ENCODE measurements around the gene AHSG.

Gene AHSG, protein sequence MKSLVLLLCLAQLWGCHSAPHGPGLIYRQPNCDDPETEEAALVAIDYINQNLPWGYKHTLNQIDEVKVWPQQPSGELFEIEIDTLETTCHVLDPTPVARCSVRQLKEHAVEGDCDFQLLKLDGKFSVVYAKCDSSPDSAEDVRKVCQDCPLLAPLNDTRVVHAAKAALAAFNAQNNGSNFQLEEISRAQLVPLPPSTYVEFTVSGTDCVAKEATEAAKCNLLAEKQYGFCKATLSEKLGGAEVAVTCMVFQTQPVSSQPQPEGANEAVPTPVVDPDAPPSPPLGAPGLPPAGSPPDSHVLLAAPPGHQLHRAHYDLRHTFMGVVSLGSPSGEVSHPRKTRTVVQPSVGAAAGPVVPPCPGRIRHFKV

DNA sequence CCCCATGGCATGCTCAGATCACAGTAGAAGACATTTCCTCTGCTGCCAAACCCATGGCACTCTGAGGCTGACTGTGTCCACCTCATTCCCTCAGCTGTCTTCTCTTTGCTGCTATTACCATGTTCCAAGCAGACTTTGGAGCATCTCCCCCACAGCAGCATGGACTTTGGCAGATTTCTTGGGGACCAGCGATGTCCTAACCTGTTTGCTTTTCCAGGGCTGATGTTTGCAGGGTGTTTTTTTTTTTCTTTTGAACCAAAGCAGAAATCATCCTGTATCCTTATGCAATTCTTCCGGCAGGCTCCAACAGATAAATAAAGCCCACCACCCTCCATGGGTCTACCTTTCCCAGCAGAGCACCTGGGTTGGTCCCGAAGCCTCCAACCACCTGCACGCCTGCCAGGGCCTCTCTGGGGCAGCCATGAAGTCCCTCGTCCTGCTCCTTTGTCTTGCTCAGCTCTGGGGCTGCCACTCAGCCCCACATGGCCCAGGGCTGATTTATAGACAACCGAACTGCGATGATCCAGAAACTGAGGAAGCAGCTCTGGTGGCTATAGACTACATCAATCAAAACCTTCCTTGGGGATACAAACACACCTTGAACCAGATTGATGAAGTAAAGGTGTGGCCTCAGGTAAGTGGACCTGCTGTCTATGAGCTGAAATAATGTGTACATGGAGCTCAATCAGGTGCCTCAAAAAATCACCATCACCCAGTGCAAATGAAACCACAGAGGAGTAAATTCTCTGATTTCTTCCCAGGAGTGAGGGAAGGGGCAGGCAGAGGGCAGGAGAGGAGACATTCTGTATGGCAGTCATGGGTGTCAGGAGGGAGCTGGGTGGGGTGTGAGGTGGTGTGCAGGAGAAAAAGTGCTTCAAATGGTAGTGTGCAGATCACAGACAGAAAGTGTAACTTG, at the start of gene AHSG:
Gene AHSG (plus strand): TSS at position 340 of the 916 bp plus-strand sequence. CDS start 82 bp downstream, at position 422.
- Histone ChIP-seq H3K9me2 (replicated peaks; ENCODE audit: low read depth, low read length) (no peaks in the 10 kb centered on the region), H3K79me2 (ENCODE audit: insufficient read depth, low read length) (no peaks in the 10 kb centered on the region), H3K9ac (ENCODE audit: low read depth, low read length, poor library complexity, severe bottlenecking) (no peak within 1 kb of the TSS), H3K4me3 (ENCODE audit: low read length, poor library complexity, severe bottlenecking) (no peak within 1 kb of the TSS), H3K9me3 (ENCODE audit: insufficient read depth, low read depth, low read length) (no peaks in the 10 kb centered on the region), H2AFZ (ENCODE audit: low read length) (no peak within 1 kb of the TSS), H3K36me3 (ENCODE audit: insufficient read depth, low read length) (no peaks in the 10 kb centered on the region), H4K20me1 (ENCODE audit: insufficient read depth, low read length, poor library complexity, severe bottlenecking) (no peaks in the 10 kb centered on the region), H3K4me2 (ENCODE audit: low read depth, low read length, poor library complexity, severe bottlenecking) (no peak within 1 kb of the TSS), H3F3A (ENCODE audit: low read depth) (no peaks in the 10 kb centered on the region), H3K27me3 (ENCODE audit: insufficient read depth, low read length, poor library complexity, severe bottlenecking) (no peaks in the 10 kb centered on the region), H3K4me1 (ENCODE audit: insufficient read depth, low read length, poor library complexity, severe bottlenecking) (peaks cover 8% of the 10 kb centered on the region)
- no peak for TF ChIP-seq CTCF (conservative IDR thresholded peaks at IDR 0.05; ENCODE audit: low read length)
- no peak for TF ChIP-seq EZH2phosphoT487 (IDR thresholded peaks at IDR 0.05; ENCODE audit: borderline replicate concordance)

GRCh38 chr3:186564586-186564985, 48.3 kb upstream of the AHSG start:
- H3K4me3 ChIP-seq (ENCODE audit: low read length, poor library complexity, severe bottlenecking) = peak overlapping the region; percentile 18
- H3K9me2 ChIP-seq (replicated peaks; ENCODE audit: low read depth, low read length) = no peaks in the 10 kb centered on the region
- H3K36me3 ChIP-seq (ENCODE audit: insufficient read depth, low read length) = no peaks in the 10 kb centered on the region
- no peak overlapping the region for H2AFZ ChIP-seq (ENCODE audit: low read length)
- H3K9ac ChIP-seq (ENCODE audit: low read depth, low read length, poor library complexity, severe bottlenecking) = peak overlapping the region; percentile 36
- no peaks in the 10 kb centered on the region for H3K9me3 ChIP-seq (ENCODE audit: insufficient read depth, low read depth, low read length)
- H3K27me3 ChIP-seq (ENCODE audit: insufficient read depth, low read length, poor library complexity, severe bottlenecking) = no peaks in the 10 kb centered on the region
- peak overlapping the region; percentile 57 for H3K4me2 ChIP-seq (ENCODE audit: low read depth, low read length, poor library complexity, severe bottlenecking)
- TF ChIP-seq EZH2phosphoT487 (IDR thresholded peaks at IDR 0.05; ENCODE audit: borderline replicate concordance) = no peak
- TF ChIP-seq CTCF (conservative IDR thresholded peaks at IDR 0.05; ENCODE audit: low read length) = no peak
- H4K20me1 ChIP-seq (ENCODE audit: insufficient read depth, low read length, poor library complexity, severe bottlenecking) = no peaks in the 10 kb centered on the region
- H3F3A ChIP-seq (ENCODE audit: low read depth) = no peaks in the 10 kb centered on the region
- peaks cover 49% of the 10 kb centered on the region for H3K4me1 ChIP-seq (ENCODE audit: insufficient read depth, low read length, poor library complexity, severe bottlenecking)
- H3K79me2 ChIP-seq (ENCODE audit: insufficient read depth, low read length) = peaks cover 44% of the 10 kb centered on the region

DNA sequence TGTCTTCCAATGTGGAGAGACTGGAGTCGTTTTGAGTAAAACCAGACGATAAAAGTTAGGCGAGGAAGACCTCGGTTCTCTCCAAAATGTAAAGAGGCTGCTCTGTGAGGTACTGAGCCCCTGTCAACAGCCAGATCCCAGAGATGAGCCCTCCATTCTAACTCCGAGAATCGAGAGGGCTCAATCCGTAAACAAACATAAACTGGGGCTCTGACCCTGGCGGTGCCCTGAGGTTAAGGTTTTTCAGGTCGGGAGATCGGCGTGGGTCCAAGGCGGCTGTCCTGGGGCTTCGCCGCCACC, 46.1 kb upstream of the AHSG start:
- H3K36me3 ChIP-seq (ENCODE audit: insufficient read depth, low read length) = no peaks in the 10 kb centered on the region
- peaks cover 7% of the 10 kb centered on the region for H4K20me1 ChIP-seq (ENCODE audit: insufficient read depth, low read length, poor library complexity, severe bottlenecking)
- H3K9me2 ChIP-seq (replicated peaks; ENCODE audit: low read depth, low read length) = no peaks in the 10 kb centered on the region
- H2AFZ ChIP-seq (ENCODE audit: low read length) = peak overlapping the region; percentile 84
- H3K27me3 ChIP-seq (ENCODE audit: insufficient read depth, low read length, poor library complexity, severe bottlenecking) = no peaks in the 10 kb centered on the region
- peak overlapping the region; percentile 89 for H3K4me3 ChIP-seq (ENCODE audit: low read length, poor library complexity, severe bottlenecking)
- H3K9me3 ChIP-seq (ENCODE audit: insufficient read depth, low read depth, low read length) = no peaks in the 10 kb centered on the region
- H3F3A ChIP-seq (ENCODE audit: low read depth) = no peaks in the 10 kb centered on the region
- H3K4me2 ChIP-seq (ENCODE audit: low read depth, low read length, poor library complexity, severe bottlenecking) = peak overlapping the region; percentile 90
- H3K4me1 ChIP-seq (ENCODE audit: insufficient read depth, low read length, poor library complexity, severe bottlenecking) = peaks cover 46% of the 10 kb centered on the region
- no peak for TF ChIP-seq EZH2phosphoT487 (IDR thresholded peaks at IDR 0.05; ENCODE audit: borderline replicate concordance)
- no peak for TF ChIP-seq CTCF (conservative IDR thresholded peaks at IDR 0.05; ENCODE audit: low read length)
- H3K9ac ChIP-seq (ENCODE audit: low read depth, low read length, poor library complexity, severe bottlenecking) = peak overlapping the region; percentile 86
- H3K79me2 ChIP-seq (ENCODE audit: insufficient read depth, low read length) = peaks cover 55% of the 10 kb centered on the region

All from Loucy (cell line).